ENCODE data around the gene PRXL2A.
A peak's percentile ranks its signal among the peaks of the same experiment; 100 is the strongest.
"Not testable (repeated sequence)": the region's sequence is repeated elsewhere in the genome, so short reads cannot be mapped to it uniquely, and the experiment has no call there.

The PRXL2A gene

DNA sequence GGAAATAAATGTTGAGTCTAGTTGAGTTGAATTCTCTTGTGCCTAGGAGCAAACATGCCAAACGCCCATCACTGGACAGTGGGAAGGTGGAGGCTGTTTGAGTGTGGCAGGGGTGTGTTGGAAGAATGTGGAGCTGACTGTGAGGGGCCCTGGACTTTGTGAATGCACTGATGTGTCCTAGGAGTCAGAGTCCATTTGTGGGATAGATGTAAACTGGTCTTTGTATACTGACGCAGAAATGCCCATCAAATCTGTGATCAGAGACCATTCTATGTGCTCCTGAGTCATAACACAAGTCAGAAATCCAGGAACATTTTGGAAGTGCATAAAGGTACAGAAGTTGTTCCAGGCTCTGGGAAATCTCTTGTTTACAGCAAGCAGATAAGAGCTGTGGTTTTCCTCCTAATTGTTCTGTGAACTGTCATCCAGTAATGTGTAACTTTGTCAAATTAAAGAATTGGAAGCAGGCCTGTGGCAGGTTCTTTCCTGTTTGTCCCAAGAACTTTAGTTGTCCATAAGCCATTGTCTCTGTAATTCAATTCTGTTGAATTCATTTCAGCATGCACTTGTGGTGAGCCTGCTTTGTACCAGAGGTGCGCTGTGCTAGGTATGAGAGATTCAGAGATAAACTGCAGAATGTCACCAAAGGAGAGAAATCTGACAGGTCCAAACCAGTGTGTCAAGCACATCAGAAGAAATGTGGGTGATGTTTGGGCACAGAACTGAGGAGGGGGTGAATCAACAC, 7.6 kb downstream of the PRXL2A start:
- TF ChIP-seq POLR2A (IDR thresholded peaks at IDR 0.05; ENCODE audit: low read depth, low read length): no peak
- DNase-seq (ENCODE audit: insufficient read length, low spot score): no peak
- FAIRE-seq: no peak

GRCh38 chr10:80416479-80417098, 8.2 kb downstream of the PRXL2A start:
- FAIRE-seq (no peak), DNase-seq (ENCODE audit: insufficient read length, low spot score) (no peak)

DNA sequence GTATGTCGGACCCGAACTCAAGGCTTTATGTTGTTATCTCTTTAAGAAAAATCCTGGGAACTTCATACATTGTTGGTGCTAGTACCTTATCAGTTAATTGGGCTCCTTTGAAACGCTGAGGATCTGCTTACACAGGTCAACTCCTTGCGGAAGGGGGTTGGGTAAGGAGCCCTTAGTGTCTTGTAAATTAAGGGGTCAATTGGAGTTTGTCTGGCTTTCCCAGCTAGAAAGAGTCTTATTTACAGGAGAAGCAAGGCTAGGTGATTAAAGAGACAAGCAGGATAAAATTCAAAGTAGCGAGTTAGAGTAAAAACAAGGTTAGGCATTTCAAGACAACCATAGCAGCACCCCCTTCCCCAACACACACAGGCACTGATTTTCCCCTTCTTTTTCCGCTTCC, 8.9 kb downstream of the PRXL2A start:
- DNase-seq (ENCODE audit: insufficient read length, low spot score); FAIRE-seq: not testable (repeated sequence)

More at GRCh38 chr10:80416479-80417098, 8.2 kb downstream of the PRXL2A start:
- no peak for TF ChIP-seq POLR2A (IDR thresholded peaks at IDR 0.05; ENCODE audit: low read depth, low read length)

DNA sequence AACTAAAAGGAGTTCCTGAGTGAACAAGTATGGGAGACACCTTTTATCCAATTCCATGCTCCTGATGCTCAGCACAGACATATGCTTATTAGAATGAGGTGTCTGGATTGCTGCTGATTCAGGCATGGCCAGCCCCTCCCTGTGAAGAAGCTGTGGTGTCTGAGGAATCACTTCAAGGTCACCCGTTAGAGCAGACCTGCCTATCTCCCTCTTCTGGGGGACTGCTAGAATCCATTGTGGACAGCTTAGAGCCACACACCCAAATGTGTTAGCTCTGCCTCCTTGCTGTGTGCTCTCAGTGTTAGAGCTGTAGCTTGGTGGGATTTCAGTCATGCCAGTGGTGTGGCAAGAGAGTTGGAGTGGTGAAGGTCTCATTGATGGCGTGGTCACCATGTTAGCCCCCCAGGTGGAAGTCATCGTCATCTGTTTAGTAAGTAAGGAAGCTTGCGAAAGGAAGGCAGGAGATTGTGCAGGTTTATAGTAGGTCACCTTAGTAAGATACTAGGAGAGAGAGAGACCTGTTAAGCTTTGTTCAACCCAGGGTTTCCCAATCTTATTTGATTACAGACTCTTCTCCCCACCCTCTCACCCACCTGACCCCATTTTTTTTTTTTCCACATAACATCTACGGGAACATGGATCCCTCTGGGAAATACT, 12.8 kb downstream of the PRXL2A start:
- FAIRE-seq (no peak), DNase-seq (ENCODE audit: insufficient read length, low spot score) (no peak)

GRCh38 chr10:80421707-80422536, 13.6 kb downstream of the PRXL2A start:
- DNase-seq (ENCODE audit: insufficient read length, low spot score): no peak
- no peak for FAIRE-seq
- TF ChIP-seq POLR2A (IDR thresholded peaks at IDR 0.05; ENCODE audit: low read depth, low read length): no peak

More for the DNA sequence above, 12.8 kb downstream of the PRXL2A start:
- TF ChIP-seq POLR2A (IDR thresholded peaks at IDR 0.05; ENCODE audit: low read depth, low read length): no peak

GRCh38 chr10:80425901-80426300, 17.6 kb downstream of the PRXL2A start:
- no peak for DNase-seq (ENCODE audit: insufficient read length, low spot score)
- no peak for FAIRE-seq
- TF ChIP-seq POLR2A (IDR thresholded peaks at IDR 0.05; ENCODE audit: low read depth, low read length): no peak

- FAIRE-seq (no peak), DNase-seq (ENCODE audit: insufficient read length, low spot score) (no peak)
- no peak for TF ChIP-seq POLR2A (IDR thresholded peaks at IDR 0.05; ENCODE audit: low read depth, low read length)
These were observed 19.2 kb downstream of the PRXL2A start for GRCh38 chr10:80427541-80427940.

DNA sequence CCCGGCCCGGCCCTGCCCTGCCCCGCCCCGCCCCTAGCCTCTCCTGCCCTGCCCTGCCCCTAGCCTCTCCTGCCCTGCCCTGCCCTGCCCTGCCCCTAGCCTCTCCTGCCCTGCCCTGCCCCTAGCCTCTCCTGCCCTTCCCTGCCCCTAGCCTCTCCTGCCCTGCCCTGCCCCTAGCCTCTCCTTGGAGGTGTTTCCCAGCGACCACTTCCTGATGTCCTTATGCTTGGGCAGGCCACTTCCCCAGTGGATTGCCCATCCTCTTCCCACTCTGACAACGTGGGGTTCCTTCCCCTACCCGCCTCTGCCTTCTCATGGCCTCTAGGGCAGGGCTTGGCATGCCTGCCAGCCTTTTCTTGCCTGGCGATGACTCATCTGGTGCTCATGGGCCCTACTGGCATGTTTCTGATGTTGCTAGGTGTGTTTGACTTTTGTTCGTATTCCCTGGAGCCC, 21.2 kb downstream of the PRXL2A start:
- TF ChIP-seq POLR2A (IDR thresholded peaks at IDR 0.05; ENCODE audit: low read depth, low read length): no peak
- DNase-seq (ENCODE audit: insufficient read length, low spot score) (peak; percentile 97), FAIRE-seq (peak; percentile 90)

- TF ChIP-seq POLR2A (IDR thresholded peaks at IDR 0.05; ENCODE audit: low read depth, low read length): no peak
- FAIRE-seq (no peak), DNase-seq (ENCODE audit: insufficient read length, low spot score) (no peak)
These were observed 24.8 kb downstream of the PRXL2A start for GRCh38 chr10:80433134-80433533.

- FAIRE-seq (no peak), DNase-seq (ENCODE audit: insufficient read length, low spot score) (no peak)
- TF ChIP-seq POLR2A (IDR thresholded peaks at IDR 0.05; ENCODE audit: low read depth, low read length): no peak
These were observed 28.2 kb downstream of the PRXL2A start for GRCh38 chr10:80436446-80437098.

GRCh38 chr10:80437227-80437626, 28.9 kb downstream of the PRXL2A start:
- no peak for DNase-seq (ENCODE audit: insufficient read length, low spot score)
- no peak for FAIRE-seq
- TF ChIP-seq POLR2A (IDR thresholded peaks at IDR 0.05; ENCODE audit: low read depth, low read length): no peak

DNA sequence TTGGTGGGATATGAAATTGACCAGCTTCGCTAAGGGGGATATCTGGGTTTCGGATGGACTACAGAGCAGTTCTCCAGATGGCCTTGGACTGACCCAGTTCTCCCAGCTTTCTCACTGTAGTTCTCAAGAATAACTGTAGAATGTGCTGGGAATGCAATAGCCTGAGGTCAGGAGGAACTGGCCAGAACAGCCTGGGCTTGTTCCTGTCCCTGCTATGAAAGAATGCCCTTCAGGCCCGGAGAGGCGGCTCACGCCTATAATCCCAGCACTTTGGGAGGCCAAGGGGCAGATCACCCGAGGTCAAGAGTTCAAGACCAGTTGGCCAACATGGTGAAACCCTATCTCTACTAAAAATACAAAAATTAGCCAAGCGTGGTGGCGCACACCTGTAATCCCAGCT, 33.5 kb downstream of the PRXL2A start:
- TF ChIP-seq POLR2A (IDR thresholded peaks at IDR 0.05; ENCODE audit: low read depth, low read length): no peak
- FAIRE-seq (no peak), DNase-seq (ENCODE audit: insufficient read length, low spot score) (no peak)

DNA sequence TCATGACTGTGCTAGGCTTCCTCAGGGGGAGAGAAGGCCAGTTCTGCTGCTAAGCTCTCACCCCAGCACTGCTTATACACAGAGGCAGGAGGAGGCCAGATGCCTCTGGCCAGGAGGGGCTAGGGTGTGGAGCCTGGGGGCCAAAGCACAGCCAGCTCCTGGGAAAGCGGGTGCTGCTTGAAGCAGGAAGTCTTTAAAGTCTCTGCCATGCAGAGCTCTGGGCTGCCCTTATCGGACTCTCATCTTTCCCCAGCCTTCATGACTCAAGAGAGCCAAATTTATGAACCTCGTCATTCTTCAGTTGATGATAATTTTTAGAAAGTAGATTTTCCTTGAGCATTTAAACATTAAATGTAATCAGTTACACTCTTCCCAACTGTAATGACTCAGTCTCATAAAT, 34.5 kb downstream of the PRXL2A start:
- DNase-seq (ENCODE audit: insufficient read length, low spot score) (no peak), FAIRE-seq (no peak)
- TF ChIP-seq POLR2A (IDR thresholded peaks at IDR 0.05; ENCODE audit: low read depth, low read length): no peak
